PC-9 (cell line): ENCODE measurements around the gene P4HA1.
"Not testable (repeated sequence)": the region's sequence is repeated elsewhere in the genome, so short reads cannot be mapped to it uniquely, and the experiment has no call there.

Experiments used
- EZH2 ChIP-seq: fragments of 200-600 bp; sonication (generic); IDR thresholded peaks from 2 replicates; pipeline ENCODE4 v1.8.0; 2017; ENCODE audit warnings: antibody characterized with exemption, low read depth
- TF ChIP-seq, protein P1 (sequence below): fragments of 200-600 bp; sonication (generic); conservative IDR thresholded peaks from 2 replicates; pipeline ENCODE4 v1.6.1; 2017; ENCODE audit warnings: mixed run types, antibody characterized with exemption, mild to moderate bottlenecking, moderate library complexity

- TF ChIP-seq, protein P1, sequence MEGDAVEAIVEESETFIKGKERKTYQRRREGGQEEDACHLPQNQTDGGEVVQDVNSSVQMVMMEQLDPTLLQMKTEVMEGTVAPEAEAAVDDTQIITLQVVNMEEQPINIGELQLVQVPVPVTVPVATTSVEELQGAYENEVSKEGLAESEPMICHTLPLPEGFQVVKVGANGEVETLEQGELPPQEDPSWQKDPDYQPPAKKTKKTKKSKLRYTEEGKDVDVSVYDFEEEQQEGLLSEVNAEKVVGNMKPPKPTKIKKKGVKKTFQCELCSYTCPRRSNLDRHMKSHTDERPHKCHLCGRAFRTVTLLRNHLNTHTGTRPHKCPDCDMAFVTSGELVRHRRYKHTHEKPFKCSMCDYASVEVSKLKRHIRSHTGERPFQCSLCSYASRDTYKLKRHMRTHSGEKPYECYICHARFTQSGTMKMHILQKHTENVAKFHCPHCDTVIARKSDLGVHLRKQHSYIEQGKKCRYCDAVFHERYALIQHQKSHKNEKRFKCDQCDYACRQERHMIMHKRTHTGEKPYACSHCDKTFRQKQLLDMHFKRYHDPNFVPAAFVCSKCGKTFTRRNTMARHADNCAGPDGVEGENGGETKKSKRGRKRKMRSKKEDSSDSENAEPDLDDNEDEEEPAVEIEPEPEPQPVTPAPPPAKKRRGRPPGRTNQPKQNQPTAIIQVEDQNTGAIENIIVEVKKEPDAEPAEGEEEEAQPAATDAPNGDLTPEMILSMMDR: not testable (repeated sequence)
- TF ChIP-seq EZH2: not testable (repeated sequence)
Measured at GRCh38 chr10:73109248-73109652, 12.6 kb upstream of the P4HA1 start.
